SK-N-SH (cell line): Measurements from ENCODE around the gene R3HDM2. TPM values are rescaled to one million over a fixed set of nuclear protein-coding genes. Genes with fewer than 3 reads are reported as not detected.

Source experiments
- CTCF ChIA-PET: fragments of 300-600, 350-600 bp; formaldehyde crosslinking; extraction: SDS; loops from one replicate; lab custom pipeline; 2021; lab: Yijun Ruan, JAX
- POLR2A ChIA-PET: fragments of 350-600 bp; sonication (Branson Sonifier 250); formaldehyde crosslinking; extraction: SDS; loops from one replicate; lab custom pipeline; 2020; ENCODE audit warnings: antibody characterized with exemption, inconsistent platforms; lab: Yijun Ruan, JAX
- DNase-seq: peaks from one replicate; pipeline ENCODE4 v3.0.0; 2012
- H2AFZ ChIP-seq: fragments of 200-600 bp; sonication (generic); 2 replicates; pipeline ENCODE4 v1.8.1; 2016; ENCODE audit warnings: antibody characterized with exemption, mild to moderate bottlenecking, low read depth
- H3F3A ChIP-seq: fragments of 200-600 bp; sonication (generic); replicated peaks from 2 replicates; pipeline ENCODE3; 2016; ENCODE audit warnings: antibody characterized with exemption, mild to moderate bottlenecking; ENCODE audit not compliant: insufficient read depth
- H3K27ac ChIP-seq, 2 experiments: fragments of 200-500 bp in 1 of 2; fragments of 200-600 bp in 1 of 2; sonication (Bioruptor generic) in 1 of 2; sonication (generic), shearing (Covaris generic) in 1 of 2; 2 replicates each; pipeline versions ENCODE4 v1.5.1 to v1.6.1; 2014 to 2016; ENCODE audit warnings: low read depth in 2 of 2, inconsistent platforms in 1 of 2, low read length in 1 of 2, mild to moderate bottlenecking in 1 of 2, mixed read lengths in 1 of 2
- H3K27me3 ChIP-seq: fragments of 200-600 bp; sonication (generic), shearing (Covaris generic); 2 replicates; pipeline ENCODE4 v1.6.1; 2016; ENCODE audit warnings: mixed run types; ENCODE audit not compliant: insufficient read depth
- H3K36me3 ChIP-seq, 2 experiments: fragments of 200-500 bp in 1 of 2; fragments of 200-600 bp in 1 of 2; sonication (Bioruptor generic) in 1 of 2; sonication (generic) in 1 of 2; replicated peaks in 1 of 2; 2 replicates each; pipeline versions ENCODE3 to v1.5.1; 2014 to 2016; ENCODE audit warnings: low read length in 1 of 2, mild to moderate bottlenecking in 1 of 2; ENCODE audit not compliant: insufficient read depth in 2 of 2, control insufficient read depth in 1 of 2
- H3K4me1 ChIP-seq, 2 experiments: fragments of 200-500 bp in 1 of 2; fragments of 200-600 bp in 1 of 2; sonication (Bioruptor generic) in 1 of 2; sonication (generic), shearing (Covaris generic) in 1 of 2; 2 replicates each; pipeline versions ENCODE4 v1.5.1 to v1.6.1; 2014 to 2016; ENCODE audit warnings: low read depth in 1 of 2, low read length in 1 of 2, mixed run types in 1 of 2; ENCODE audit not compliant: insufficient read depth in 2 of 2, control insufficient read depth in 1 of 2
- H3K4me2 ChIP-seq: fragments of 200-600 bp; sonication (generic), shearing (Covaris generic); 2 replicates; pipeline ENCODE4 v1.6.1; 2017; ENCODE audit warnings: mixed run types
- H3K4me3 ChIP-seq, 2 experiments: fragments of 200-500 bp in 1 of 2; fragments of 200-600 bp in 1 of 2; sonication (Bioruptor generic) in 1 of 2; sonication (generic), shearing (Covaris generic) in 1 of 2; 2 replicates each; pipeline versions ENCODE4 v1.5.1 to v1.8.1; 2014 to 2016; ENCODE audit warnings: low read depth in 2 of 2, inconsistent platforms in 1 of 2, low read length in 1 of 2, mild to moderate bottlenecking in 1 of 2, mixed read lengths in 1 of 2, moderate library complexity in 1 of 2
- H3K79me2 ChIP-seq: fragments of 200-600 bp; sonication (generic); 2 replicates; pipeline ENCODE4 v1.8.1; 2017; ENCODE audit warnings: mild to moderate bottlenecking; ENCODE audit not compliant: insufficient read depth
- H3K9ac ChIP-seq: fragments of 200-600 bp; sonication (generic); 2 replicates; pipeline ENCODE4 v1.6.1; 2017; ENCODE audit warnings: mixed run types
- H3K9me2 ChIP-seq: fragments of 200-600 bp; sonication (generic); 2 replicates; pipeline ENCODE4 v1.6.1; 2017; ENCODE audit warnings: mixed run types
- H3K9me3 ChIP-seq: fragments of 200-600 bp; sonication (generic); 2 replicates; pipeline ENCODE4 v1.6.1; 2017; ENCODE audit warnings: mixed run types, mild to moderate bottlenecking, moderate library complexity
- H4K20me1 ChIP-seq: fragments of 200-600 bp; sonication (generic); 2 replicates; pipeline ENCODE4 v1.6.1; 2017; ENCODE audit warnings: mild to moderate bottlenecking, mixed run types; ENCODE audit not compliant: insufficient read depth
- ELF1 ChIP-seq: IDR thresholded peaks from 2 replicates; pipeline ENCODE4 v1.4.0; 2012
- EP300 ChIP-seq, 2 experiments: IDR thresholded peaks; 2 replicates each; pipeline versions ENCODE4 v1.4.0 to v1.6.1; 2012; ENCODE audit warnings: borderline replicate concordance in 1 of 2, low read depth in 1 of 2, low read length in 1 of 2
- EZH2phosphoT487 ChIP-seq: fragments of 200-600 bp; sonication (generic); IDR thresholded peaks from 2 replicates; pipeline ENCODE4 v1.6.1; 2017; ENCODE audit warnings: low read depth, mixed run types, mild to moderate bottlenecking, antibody characterized with exemption, moderate library complexity, borderline replicate concordance
- FOSL2 ChIP-seq: IDR thresholded peaks from 2 replicates; pipeline ENCODE4 v1.4.0; 2012; ENCODE audit warnings: low read depth, mild to moderate bottlenecking, moderate library complexity, borderline replicate concordance
- FOXM1 ChIP-seq: IDR thresholded peaks from 2 replicates; pipeline ENCODE4 v1.4.0; 2012; ENCODE audit warnings: low read depth, mild to moderate bottlenecking
- GABPA ChIP-seq: IDR thresholded peaks from 2 replicates; pipeline ENCODE4 v1.4.0; 2012; ENCODE audit warnings: low read depth, mild to moderate bottlenecking
- GATA2 ChIP-seq: sonication (generic); formaldehyde crosslinking; IDR thresholded peaks from 2 replicates; pipeline ENCODE4 v1.5.0; 2020; ENCODE audit warnings: mild to moderate bottlenecking, missing genetic modification reagents
- IRF3 ChIP-seq: fragments of 150-350 bp; IDR thresholded peaks from 2 replicates; pipeline ENCODE4 v1.6.1; 2016; ENCODE audit warnings: mild to moderate bottlenecking, low read depth, low read length
- JUND ChIP-seq: IDR thresholded peaks from 2 replicates; pipeline ENCODE4 v1.4.0; 2012
- MEF2A ChIP-seq: IDR thresholded peaks from 2 replicates; pipeline ENCODE4 v1.4.0; 2012; ENCODE audit warnings: low read depth, borderline replicate concordance
- MXI1 ChIP-seq: IDR thresholded peaks from 2 replicates; pipeline ENCODE4 v1.6.1; 2012; ENCODE audit warnings: mild to moderate bottlenecking, low read depth, low read length, improper control_type of control experiment
- NFIC ChIP-seq: IDR thresholded peaks from 2 replicates; pipeline ENCODE4 v1.4.0; 2012; ENCODE audit warnings: borderline replicate concordance
- POLR2AphosphoS5 ChIP-seq: IDR thresholded peaks from 2 replicates; pipeline ENCODE4 v1.6.1; 2012; ENCODE audit warnings: low read depth, low read length
- RCOR1 ChIP-seq: fragments of 150-350 bp; IDR thresholded peaks from 2 replicates; pipeline ENCODE4 v1.6.1; 2017; ENCODE audit warnings: antibody characterized with exemption, low read length
- REST ChIP-seq: IDR thresholded peaks from 2 replicates; pipeline ENCODE4 v1.6.1; 2012; ENCODE audit warnings: mild to moderate bottlenecking, low read depth, low read length, moderate library complexity
- SIN3A ChIP-seq: IDR thresholded peaks from 2 replicates; pipeline ENCODE4 v1.6.1; 2012; ENCODE audit warnings: low read depth, mild to moderate bottlenecking, low read length, moderate library complexity, borderline replicate concordance
- TAF1 ChIP-seq: IDR thresholded peaks from 2 replicates; pipeline ENCODE4 v1.6.1; 2012; ENCODE audit warnings: low read depth, mild to moderate bottlenecking, low read length, moderate library complexity, borderline replicate concordance
- TCF12 ChIP-seq: IDR thresholded peaks from 2 replicates; pipeline ENCODE4 v1.4.0; 2012
- TEAD4 ChIP-seq: IDR thresholded peaks from 2 replicates; pipeline ENCODE4 v1.4.0; 2012; ENCODE audit warnings: mild to moderate bottlenecking, borderline replicate concordance; ENCODE audit not compliant: insufficient read depth
- USF2 ChIP-seq: fragments of 150-350 bp; IDR thresholded peaks from 2 replicates; pipeline ENCODE4 v1.6.1; 2017; ENCODE audit warnings: antibody characterized with exemption, low read length, low read depth, borderline replicate concordance
- YY1 ChIP-seq: IDR thresholded peaks from 2 replicates; pipeline ENCODE4 v1.4.0; 2012; ENCODE audit warnings: low read depth, mild to moderate bottlenecking
- WGBS: methylation state at CpG from one replicate; pipeline ENCODE4 v1.1.6; 2017; ENCODE audit warnings: low lambda C conversion rate; 5-methylcytosine and 5-hydroxymethylcytosine counted together
- polyA plus RNA-seq, 3 experiments: library from polyadenylated mRNA; depleted of rRNA; stranded (reverse); fragments of >200 nt; gene quantifications; 2 replicates each; pipeline ENCODE4 v1.2.3, GENCODE V29; 2012
- TF ChIP-seq, protein P1 (sequence below): IDR thresholded peaks from 2 replicates; pipeline ENCODE4 v1.4.0; 2012; ENCODE audit warnings: low read depth, borderline replicate concordance

R3HDM2 gene
- polyA plus RNA-seq, 1 of the 3 experiments (the other 2 are of a cell fraction): 23.1 TPM

- no peak for TF ChIP-seq TEAD4
- no peak for TF ChIP-seq RCOR1
- TF ChIP-seq MEF2A: no peak
- no peak for TF ChIP-seq MXI1
- no peak for TF ChIP-seq TCF12
- no peak for TF ChIP-seq POLR2AphosphoS5
- no peak for TF ChIP-seq EP300 (IDR thresholded peaks at IDR 0.05; ENCODE audit: borderline replicate concordance in 1 of 2, low read depth in 1 of 2, low read length in 1 of 2)
- TF ChIP-seq USF2: no peak
- TF ChIP-seq ELF1: no peak
- TF ChIP-seq FOXM1: no peak
Observed at GRCh38 chr12:57248934-57249742, 181.7 kb downstream of the R3HDM2 start (continued).

GRCh38 chr12:57247041-57247440, 183.8 kb downstream of the R3HDM2 start:
- Histone ChIP-seq H3K79me2 (no peaks in the 10 kb centered on the region), H4K20me1 (no peaks in the 10 kb centered on the region), H3K4me3 (no peak overlapping the region), H3K9me2 (no peaks in the 10 kb centered on the region), H3K9ac (no peak overlapping the region), H3F3A (peaks cover 3% of the 10 kb centered on the region), H3K27me3 (peaks cover 3% of the 10 kb centered on the region; the same call in 1 of the 2 replicates), H3K4me1 (peaks cover 8 to 12% of the 10 kb centered on the region in 2 experiments; a peak in 2 of 4 replicates), H3K4me2 (no peak overlapping the region), H3K36me3 (peaks cover 0 to 3% of the 10 kb centered on the region in 2 experiments), H2AFZ (no peak overlapping the region), H3K9me3 (no peaks in the 10 kb centered on the region), H3K27ac (no peak overlapping the region)
- POLR2A ChIA-PET: no interaction called here
- WGBS: 100% methylated on average over 1 of the region's 1 CpG
- TF ChIP-seq TAF1 (no peak), RCOR1 (no peak), ELF1 (no peak), MXI1 (no peak), GATA2 (no peak), GABPA (no peak), USF2 (no peak), REST (no peak), EZH2phosphoT487 (no peak), FOXM1 (no peak), IRF3 (no peak), SIN3A (no peak), TCF12 (no peak), JUND (no peak), NFIC (no peak), FOSL2 (no peak), YY1 (no peak), EP300 (IDR thresholded peaks at IDR 0.05; ENCODE audit: borderline replicate concordance in 1 of 2, low read depth in 1 of 2, low read length in 1 of 2) (no peak)
- TF ChIP-seq, protein P1, sequence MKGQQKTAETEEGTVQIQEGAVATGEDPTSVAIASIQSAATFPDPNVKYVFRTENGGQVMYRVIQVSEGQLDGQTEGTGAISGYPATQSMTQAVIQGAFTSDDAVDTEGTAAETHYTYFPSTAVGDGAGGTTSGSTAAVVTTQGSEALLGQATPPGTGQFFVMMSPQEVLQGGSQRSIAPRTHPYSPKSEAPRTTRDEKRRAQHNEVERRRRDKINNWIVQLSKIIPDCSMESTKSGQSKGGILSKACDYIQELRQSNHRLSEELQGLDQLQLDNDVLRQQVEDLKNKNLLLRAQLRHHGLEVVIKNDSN: no peak
- no peak for DNase-seq
- CTCF ChIA-PET: interaction anchor here (0.9 to 31.5 kb wide), 5 partner anchors 35 to 212 kb away, joined by 3 to 937 read pairs (median 4); partner anchors contain the start of gene NXPH4
